Measurements from ENCODE around the gene CFAP299. TPM values are rescaled to one million over a fixed set of nuclear protein-coding genes. Genes with fewer than 3 reads are reported as not detected.

Gene CFAP299
- total RNA-seq, 1 donor from 2014 or later: not detected

GRCh38 chr4:80361329-80361900 lies 25.9 kb downstream of the CFAP299 start:
- Mint-ChIP-seq H3K27ac (ENCODE audit: unreplicated experiment) (no peak overlapping the region), H3K27me3 (ENCODE audit: unreplicated experiment) (peaks cover 1% of the 10 kb centered on the region), H3K9me3 (ENCODE audit: unreplicated experiment) (no peaks in the 10 kb centered on the region), H3K4me3 (ENCODE audit: unreplicated experiment) (no peak overlapping the region), H3K4me1 (ENCODE audit: unreplicated experiment) (no peaks in the 10 kb centered on the region), H3K36me3 (ENCODE audit: low read depth, unreplicated experiment) (no peaks in the 10 kb centered on the region)
- no peak for DNase-seq (ENCODE audit: low spot score)
- peak; percentile 70 for TF ChIP-seq CTCF (IDR thresholded peaks at IDR 0.05; ENCODE audit: unreplicated experiment)

GRCh38 chr4:80362578-80363181 lies 27.1 kb downstream of the CFAP299 start:
- no peaks in the 10 kb centered on the region for H3K36me3 Mint-ChIP-seq (ENCODE audit: low read depth, unreplicated experiment)
- no peaks in the 10 kb centered on the region for H3K9me3 Mint-ChIP-seq (ENCODE audit: unreplicated experiment)
- peak; percentile 38 for TF ChIP-seq CTCF (IDR thresholded peaks at IDR 0.05; ENCODE audit: unreplicated experiment)
- H3K4me1 Mint-ChIP-seq (ENCODE audit: unreplicated experiment): no peaks in the 10 kb centered on the region
- peak; percentile 64 for DNase-seq (ENCODE audit: low spot score)
- no peaks in the 10 kb centered on the region for H3K27me3 Mint-ChIP-seq (ENCODE audit: unreplicated experiment)
- H3K4me3 Mint-ChIP-seq (ENCODE audit: unreplicated experiment): no peak overlapping the region
- H3K27ac Mint-ChIP-seq (ENCODE audit: unreplicated experiment): no peak overlapping the region

GRCh38 chr4:80365928-80366327 lies 30.4 kb downstream of the CFAP299 start:
- peak; percentile 58 for DNase-seq (ENCODE audit: low spot score)
- H3K4me3 Mint-ChIP-seq (ENCODE audit: unreplicated experiment): no peak overlapping the region

DNA sequence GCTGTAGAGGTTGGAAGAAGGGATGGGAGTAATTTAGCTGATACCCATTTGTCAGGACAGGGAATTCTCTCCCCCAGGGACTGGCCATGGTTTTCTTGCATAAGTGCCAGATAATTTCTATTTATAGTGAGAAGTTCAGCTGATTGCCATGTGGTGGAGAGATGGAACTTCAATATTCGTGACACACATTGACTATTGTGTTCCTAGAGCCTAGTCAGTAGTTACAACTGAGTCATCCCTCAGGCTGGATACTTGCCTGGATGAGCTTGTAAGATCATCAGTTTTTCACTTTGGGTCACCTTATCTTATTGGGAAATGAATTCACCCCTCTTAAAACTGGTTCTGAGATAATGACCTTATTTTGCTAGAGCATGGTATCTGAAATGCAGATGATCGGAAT lies 32.2 kb downstream of the CFAP299 start:
- H3K27ac Mint-ChIP-seq (ENCODE audit: unreplicated experiment): no peak overlapping the region
- H3K36me3 Mint-ChIP-seq (ENCODE audit: low read depth, unreplicated experiment): peaks cover 8% of the 10 kb centered on the region
- TF ChIP-seq CTCF (IDR thresholded peaks at IDR 0.05; ENCODE audit: unreplicated experiment): no peak
- DNase-seq (ENCODE audit: low spot score): no peak
- H3K4me3 Mint-ChIP-seq (ENCODE audit: unreplicated experiment): no peak overlapping the region
- H3K4me1 Mint-ChIP-seq (ENCODE audit: unreplicated experiment): no peaks in the 10 kb centered on the region
- H3K27me3 Mint-ChIP-seq (ENCODE audit: unreplicated experiment): no peaks in the 10 kb centered on the region
- peaks cover 13% of the 10 kb centered on the region for H3K9me3 Mint-ChIP-seq (ENCODE audit: unreplicated experiment)

More at GRCh38 chr4:80365928-80366327, 30.4 kb downstream of the CFAP299 start:
- peak; percentile 66 for TF ChIP-seq CTCF (IDR thresholded peaks at IDR 0.05; ENCODE audit: unreplicated experiment)
- Mint-ChIP-seq H3K27ac (ENCODE audit: unreplicated experiment) (no peak overlapping the region), H3K36me3 (ENCODE audit: low read depth, unreplicated experiment) (no peaks in the 10 kb centered on the region), H3K27me3 (ENCODE audit: unreplicated experiment) (no peaks in the 10 kb centered on the region), H3K4me1 (ENCODE audit: unreplicated experiment) (no peaks in the 10 kb centered on the region), H3K9me3 (ENCODE audit: unreplicated experiment) (peaks cover 7% of the 10 kb centered on the region)

DNA sequence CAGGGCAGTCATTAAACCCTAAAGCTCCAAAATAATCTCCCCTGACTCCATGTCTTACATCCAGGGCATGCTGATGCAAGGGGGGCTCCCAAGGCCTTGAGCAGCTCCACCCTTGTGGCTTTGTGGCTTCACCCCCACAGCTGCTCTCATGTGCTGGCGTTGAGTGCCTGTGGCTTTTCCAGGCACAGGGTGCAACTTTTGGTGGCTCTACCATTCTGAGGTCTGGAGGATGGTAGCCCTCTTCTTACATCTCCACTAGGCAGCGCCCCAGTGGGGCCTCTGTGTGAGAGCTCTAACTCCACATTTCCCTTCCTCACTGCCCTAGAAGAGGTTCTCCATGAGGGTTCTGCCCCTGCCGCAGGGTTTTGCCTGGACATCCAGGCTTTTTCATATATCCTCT lies 35.1 kb downstream of the CFAP299 start:
- Mint-ChIP-seq H3K27me3 (ENCODE audit: unreplicated experiment) (no peaks in the 10 kb centered on the region), H3K4me3 (ENCODE audit: unreplicated experiment) (no peak overlapping the region), H3K4me1 (ENCODE audit: unreplicated experiment) (no peaks in the 10 kb centered on the region), H3K27ac (ENCODE audit: unreplicated experiment) (no peak overlapping the region), H3K9me3 (ENCODE audit: unreplicated experiment) (peaks cover 13% of the 10 kb centered on the region), H3K36me3 (ENCODE audit: low read depth, unreplicated experiment) (peaks cover 8% of the 10 kb centered on the region)
- DNase-seq (ENCODE audit: low spot score): no peak
- no peak for TF ChIP-seq CTCF (IDR thresholded peaks at IDR 0.05; ENCODE audit: unreplicated experiment)

Data from endothelial cell (in vitro differentiated cells).